Measurements from ENCODE around the gene IRF8. TPM values are rescaled to one million over a fixed set of nuclear protein-coding genes. Genes with fewer than 3 reads are reported as not detected.

IRF8 gene
- total RNA-seq, 1 experiment from 2014 or later, result 0.28 TPM

- no peak overlapping the region for H4K5ac ChIP-seq (ENCODE audit: insufficient read length, low read depth, low read length)
- peaks cover 11% of the 10 kb centered on the region for H3K27me3 Mint-ChIP-seq (ENCODE audit: low read depth)
- H3K36me3 Mint-ChIP-seq (ENCODE audit: insufficient read depth in 1 of 3, low read depth in 3 of 3), result peaks cover 2 to 13% (median 5%) of the 10 kb centered on the region in 3 experiments; a peak in 4 of 7 replicates
- H2BK12ac ChIP-seq (ENCODE audit: insufficient read length, low read depth, low read length), result no peak overlapping the region
- no peak overlapping the region for H3K4me2 ChIP-seq (ENCODE audit: insufficient read depth, insufficient read length, low read length)
- no peak overlapping the region for H3K9ac ChIP-seq (ENCODE audit: extremely low read depth, insufficient read length, low read length)
- no peaks in the 10 kb centered on the region for H3K23me2 ChIP-seq (ENCODE audit: insufficient read length, low read depth, low read length, poor library complexity, severe bottlenecking)
- H3K23ac ChIP-seq (ENCODE audit: insufficient read length, low read depth, low read length), result no peak overlapping the region
- H3K4me3 Mint-ChIP-seq, result no peak overlapping the region
- H3K18ac ChIP-seq (ENCODE audit: insufficient read length, low read depth, low read length), result no peak overlapping the region
- H3K4ac ChIP-seq (ENCODE audit: low read depth, low read length), result no peak overlapping the region
- H2AK5ac ChIP-seq (ENCODE audit: insufficient read length, low read length), result no peak overlapping the region
- no peak overlapping the region for H3K27ac Mint-ChIP-seq
- H2AFZ ChIP-seq (ENCODE audit: low read length), result no peak overlapping the region
- no peaks in the 10 kb centered on the region for H3K4me1 ChIP-seq (ENCODE audit: insufficient read depth, low read length)
- H3K79me2 ChIP-seq (ENCODE audit: insufficient read depth, low read length), result no peaks in the 10 kb centered on the region
- no peaks in the 10 kb centered on the region for H3K27me3 ChIP-seq (ENCODE audit: insufficient read depth, low read length)
- no peak overlapping the region for H3K14ac ChIP-seq (ENCODE audit: insufficient read depth, low read length)
- no peak overlapping the region for H4K8ac ChIP-seq (replicated peaks; ENCODE audit: insufficient read length, low read depth, low read length)
- DNase-seq, result no peak
- H2BK5ac ChIP-seq (ENCODE audit: insufficient read length, low read length), result no peak overlapping the region
- TF ChIP-seq CTCF (conservative IDR thresholded peaks at IDR 0.05), result no peak
- H3K9me3 ChIP-seq (ENCODE audit: control insufficient read depth, low read depth, low read length), result no peaks in the 10 kb centered on the region
- no peak overlapping the region for H4K91ac ChIP-seq (ENCODE audit: insufficient read length, low read depth, low read length)
- no peak overlapping the region for H3K56ac ChIP-seq (ENCODE audit: insufficient read length, low read depth, low read length)
- no peak overlapping the region for H3T11ph ChIP-seq (ENCODE audit: low read length)
- peaks cover 14 to 18% of the 10 kb centered on the region in 2 experiments for H3K4me1 Mint-ChIP-seq
- no CpG with 5 or more reads among the region's 2 CpGs for whole genome bisulfite sequencing (ENCODE audit: extremely low coverage, insufficient read length, low lambda C conversion rate)
- H3K9me3 Mint-ChIP-seq, result peaks cover 15 to 19% of the 10 kb centered on the region in 2 experiments
- no peaks in the 10 kb centered on the region for H4K20me1 ChIP-seq (ENCODE audit: control insufficient read depth, insufficient read depth, insufficient read length)
- no peak overlapping the region for H2BK120ac ChIP-seq (ENCODE audit: low read depth, low read length, poor library complexity, severe bottlenecking)
- no peaks in the 10 kb centered on the region for H3K79me1 ChIP-seq (ENCODE audit: insufficient read depth, low read depth, low read length, poor library complexity, severe bottlenecking)
- no peak overlapping the region for H3K27ac ChIP-seq (ENCODE audit: insufficient read length, low read depth, low read length)
- no peak overlapping the region for H2BK20ac ChIP-seq (ENCODE audit: low read depth, low read length, poor library complexity, severe bottlenecking)
- H2BK15ac ChIP-seq (ENCODE audit: low read depth, low read length), result no peak overlapping the region
These were observed 31.8 kb upstream of the IRF8 start for GRCh38 chr16:85867189-85867588.

Measured in H9 (cell line).